HG02970 (cell line): ENCODE measurements around the gene CABS1.

Source experiments
- ATAC-seq: cut with Tn5 transposase; IDR thresholded peaks from one replicate; pipeline ENCODE4 v1.9.1; 2021; ENCODE audit warnings: mild to moderate bottlenecking, moderate library complexity, moderate number of reproducible peaks; ENCODE audit not compliant: unreplicated experiment, low FRiP score

CABS1 gene

DNA sequence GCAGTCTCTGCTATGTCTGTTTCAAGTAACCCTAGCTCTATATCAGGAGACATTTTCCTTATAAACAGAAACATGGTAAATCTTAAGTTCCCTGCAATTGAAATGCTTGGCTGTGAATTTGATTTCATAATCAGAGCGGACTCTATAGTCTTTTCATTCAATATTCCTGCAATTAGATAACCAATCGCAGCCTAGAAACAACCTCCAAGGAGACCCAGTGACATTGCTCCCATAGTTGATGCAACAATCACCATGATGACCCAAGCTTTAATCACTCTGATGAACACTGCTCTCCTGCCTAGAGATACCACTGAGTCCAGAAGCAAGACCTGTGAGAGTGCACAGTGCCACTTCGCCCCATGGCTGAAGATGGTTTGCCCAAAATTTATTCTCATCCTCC, at the start of gene CABS1:
TSS of gene CABS1 (plus strand) at position 301 of the 400 bp plus-strand sequence. CDS start at position 360, 59 bp downstream.
- ATAC-seq: no peak

DNA sequence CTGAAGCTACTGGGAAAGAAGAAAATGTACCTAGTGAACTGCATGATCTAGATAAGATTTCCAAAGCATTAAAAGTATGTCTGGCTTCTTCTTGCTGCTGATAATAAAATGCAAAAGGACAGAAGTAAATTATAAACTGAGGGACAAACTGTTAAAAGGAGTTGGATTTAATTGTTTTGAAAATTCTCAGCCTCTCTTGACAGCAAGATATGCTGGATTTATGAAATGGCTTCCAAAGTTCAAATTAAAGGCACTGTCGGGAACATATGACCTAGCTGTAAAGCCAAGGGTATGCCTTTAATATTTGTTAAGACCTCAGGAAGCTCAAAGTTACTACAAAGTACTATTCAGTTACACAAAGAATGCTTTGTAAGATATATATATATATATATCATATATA, 46.1 kb upstream of the CABS1 start:
- no peak for ATAC-seq

- ATAC-seq: no peak
These were observed 43.4 kb upstream of the CABS1 start for GRCh38 chr4:70291341-70291740.

- no peak for ATAC-seq
These were observed 37.2 kb upstream of the CABS1 start for GRCh38 chr4:70297576-70297975.

DNA sequence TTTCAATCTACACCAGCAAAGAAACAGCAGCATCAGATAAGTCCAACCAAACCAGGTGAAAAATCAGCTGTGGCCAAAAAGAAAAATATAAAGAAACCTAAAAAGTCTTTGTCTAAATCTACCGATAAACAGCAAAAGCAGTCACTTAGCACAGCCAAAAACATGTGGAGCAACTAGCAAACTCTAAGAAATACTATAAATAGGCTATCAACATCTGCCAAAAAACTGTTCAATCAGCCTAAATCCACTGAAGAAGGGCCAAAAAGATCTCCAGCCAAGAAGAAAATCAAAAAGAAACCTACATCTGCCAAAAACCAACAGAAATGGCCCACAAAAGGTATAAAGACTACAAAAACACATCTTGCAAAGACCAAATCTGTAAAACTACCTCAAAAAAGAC, 36.7 kb upstream of the CABS1 start:
- ATAC-seq: no peak

DNA sequence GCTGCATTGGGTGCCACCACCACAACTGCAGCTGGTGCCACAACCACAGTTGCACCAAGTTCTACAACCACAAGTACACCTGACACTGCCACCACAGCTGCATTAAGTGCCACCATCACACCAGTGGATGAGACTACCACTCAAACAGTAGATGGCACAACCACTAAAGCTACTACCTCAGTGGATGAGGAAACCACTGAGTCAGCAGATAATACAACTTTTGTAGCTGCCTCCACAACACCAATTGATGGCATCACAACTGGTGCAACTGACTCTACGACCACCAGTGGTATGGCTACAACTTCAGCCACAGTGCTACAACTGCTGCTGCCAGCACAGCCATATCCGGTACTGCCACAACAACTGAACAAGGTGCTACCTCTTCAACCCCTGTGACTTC, 35.1 kb upstream of the CABS1 start:
- no peak for ATAC-seq

DNA sequence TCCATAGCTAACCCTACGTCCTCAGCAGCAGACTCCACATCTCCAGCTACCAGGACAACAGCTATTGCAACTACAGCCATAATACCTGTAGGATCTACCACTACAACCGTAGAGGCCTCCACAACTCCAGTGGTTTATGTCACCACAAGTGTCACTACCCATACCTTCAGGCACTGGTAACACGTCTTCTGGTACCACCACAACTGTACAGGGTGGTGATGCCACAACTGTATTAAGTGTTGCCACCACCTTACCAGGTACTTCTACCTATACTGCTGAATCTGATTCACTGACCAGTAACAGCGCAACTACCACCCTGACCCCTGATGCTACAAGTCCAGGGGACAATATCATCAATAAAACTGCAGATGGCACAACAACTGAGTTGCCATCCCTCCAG, 34.6 kb upstream of the CABS1 start:
- ATAC-seq: no peak

- ATAC-seq: no peak
These were observed 31.7 kb upstream of the CABS1 start for GRCh38 chr4:70303090-70303489.

DNA sequence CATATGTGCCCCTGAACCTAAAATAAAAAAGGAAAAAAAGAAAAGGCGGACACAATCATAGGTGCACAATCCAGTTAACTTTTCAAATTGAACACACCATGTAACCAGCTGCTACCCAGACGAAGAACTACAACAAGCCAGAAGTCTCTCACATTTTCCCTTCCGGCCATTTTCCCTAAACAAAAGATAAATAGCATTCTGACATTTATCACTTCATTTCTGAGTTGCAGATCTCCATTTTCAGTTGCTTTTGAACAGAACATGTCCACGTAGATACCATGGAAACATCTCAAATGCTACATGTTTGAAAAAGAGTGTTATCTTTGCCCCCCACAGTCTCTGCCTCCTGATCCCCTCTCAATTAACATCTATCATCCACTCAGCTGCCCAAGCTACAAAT, 29.2 kb upstream of the CABS1 start:
- ATAC-seq: no peak

DNA sequence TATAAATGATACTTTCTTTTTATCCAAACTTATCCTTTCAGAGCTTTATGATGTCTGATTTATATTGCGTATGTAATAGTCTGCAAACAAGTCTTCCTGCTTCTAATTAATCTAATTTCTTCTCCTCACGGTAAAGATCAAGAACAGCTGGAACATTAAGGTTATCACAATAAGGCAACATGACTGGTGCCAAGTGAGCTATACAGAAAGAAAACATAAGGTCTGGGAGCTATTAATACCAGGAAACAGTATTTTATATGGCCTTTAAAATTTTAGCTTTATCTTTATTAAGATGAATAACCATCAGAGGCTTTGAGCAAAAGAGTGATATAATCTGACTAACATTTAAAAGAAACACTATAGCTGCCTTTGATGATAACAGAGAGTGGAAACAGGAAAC, 28.7 kb upstream of the CABS1 start:
- no peak for ATAC-seq

GRCh38 chr4:70313736-70314135, 21.0 kb upstream of the CABS1 start:
- ATAC-seq: no peak

- no peak for ATAC-seq
These were observed 18.9 kb upstream of the CABS1 start for GRCh38 chr4:70315928-70316327.

DNA sequence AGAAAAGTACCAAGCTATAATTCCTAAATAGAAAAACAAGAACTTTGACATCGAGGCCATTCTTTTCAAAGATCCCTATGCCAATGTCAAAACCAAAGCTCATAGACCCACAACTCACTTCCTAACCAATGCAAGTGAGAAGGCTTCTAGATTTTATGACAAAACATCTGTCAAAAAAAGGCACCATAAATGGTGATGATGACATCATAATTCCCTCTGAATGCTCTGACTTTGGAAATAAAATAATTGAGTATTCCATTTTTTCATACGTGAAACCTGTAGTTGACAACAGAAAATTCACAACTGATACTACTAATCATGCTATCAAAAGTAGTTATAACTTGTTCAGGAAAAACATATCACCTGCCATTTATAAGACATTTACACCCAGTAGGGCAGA, 8.7 kb upstream of the CABS1 start:
- no peak for ATAC-seq

GRCh38 chr4:70336043-70336442, 1.3 kb downstream of the CABS1 start:
- ATAC-seq: no peak

DNA sequence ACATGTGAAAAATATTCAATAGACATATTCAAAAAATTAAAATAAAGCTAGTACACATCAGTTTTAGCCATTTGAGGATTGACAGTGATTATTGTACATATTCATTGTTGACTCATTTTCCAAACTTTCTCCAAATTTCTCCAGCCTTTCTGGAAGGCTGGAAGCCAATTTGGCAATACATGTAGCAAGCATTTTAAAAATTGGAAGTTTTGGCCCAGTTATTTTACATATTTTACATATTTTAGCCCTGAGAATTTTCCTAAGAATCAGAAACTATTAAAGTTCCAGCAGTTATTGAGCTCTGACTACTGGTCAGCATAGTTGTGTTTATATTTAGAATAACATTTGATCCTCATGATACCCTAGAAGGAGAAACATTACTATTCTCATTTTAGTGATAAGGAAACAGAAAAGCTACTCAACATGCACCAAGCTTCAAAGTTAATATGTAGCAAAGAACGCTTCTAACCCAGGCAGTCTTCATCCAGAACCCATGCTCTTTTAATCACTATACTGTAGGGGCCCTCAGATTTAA, 3.2 kb downstream of the CABS1 start:
- no peak for ATAC-seq

GRCh38 chr4:70356185-70356584, 21.4 kb downstream of the CABS1 start:
- ATAC-seq: no peak

- no peak for ATAC-seq
These were observed 24.4 kb downstream of the CABS1 start for GRCh38 chr4:70359115-70359661.

- ATAC-seq: no peak
These were observed 25.7 kb downstream of the CABS1 start, which contains the start of gene SMR3A for GRCh38 chr4:70360460-70360859. Gene SMR3A, plus strand, starts transcription at chr4:70360760. Its CDS starts 1,356 bp downstream, at chr4:70362116.

DNA sequence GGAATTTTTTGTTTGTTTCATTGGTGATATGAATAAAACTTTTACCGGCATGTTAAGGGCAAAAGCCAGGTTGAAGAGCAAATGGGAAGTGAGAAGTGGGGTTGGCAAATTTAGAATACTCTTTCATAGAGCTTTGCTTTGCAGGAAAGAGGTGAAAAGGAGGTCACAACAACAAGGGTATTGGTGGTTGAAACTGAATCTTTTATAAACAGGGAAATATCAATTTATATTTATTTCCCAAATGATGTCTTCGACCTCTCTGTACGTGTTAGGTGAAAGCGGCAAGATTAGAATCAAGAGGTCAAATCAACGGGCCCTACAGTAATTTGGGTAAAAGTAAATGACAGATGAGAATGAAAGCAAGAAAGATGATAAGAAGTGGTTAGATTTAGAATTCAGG, 29.2 kb downstream of the CABS1 start:
- ATAC-seq: no peak

DNA sequence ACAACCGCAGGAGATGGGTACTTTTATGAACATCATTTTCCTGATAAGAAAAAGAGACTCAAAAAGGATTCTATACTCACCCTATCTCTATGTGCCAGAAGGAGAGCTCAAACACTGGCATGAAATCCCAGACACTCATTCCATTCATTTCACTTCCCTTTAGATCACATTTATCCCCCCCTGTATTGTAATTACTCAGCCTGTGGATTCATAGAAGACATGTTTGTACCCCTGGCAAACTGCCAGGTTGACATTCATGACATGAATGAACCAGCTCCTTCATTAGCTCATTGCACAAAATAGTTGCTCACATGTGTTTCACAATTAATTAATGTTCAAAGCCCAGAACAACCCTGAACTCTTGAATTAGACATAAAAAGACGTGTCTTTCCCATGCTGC, 30.7 kb downstream of the CABS1 start:
- no peak for ATAC-seq

- no peak for ATAC-seq
These were observed 33.0 kb downstream of the CABS1 start for GRCh38 chr4:70367813-70368212.

GRCh38 chr4:70371987-70372386, 37.2 kb downstream of the CABS1 start:
- no peak for ATAC-seq

- ATAC-seq: no peak
These were observed 38.0 kb downstream of the CABS1 start for GRCh38 chr4:70372760-70373159.
